IPS-NIHi7 (cell line): Measurements from ENCODE around the gene AVL9.

Source experiments
- DNase-seq: peaks from one replicate; pipeline ENCODE4 v3.0.0; 2012; ENCODE audit warnings: mixed read lengths; ENCODE audit errors: extremely low spot score

AVL9 gene

DNA sequence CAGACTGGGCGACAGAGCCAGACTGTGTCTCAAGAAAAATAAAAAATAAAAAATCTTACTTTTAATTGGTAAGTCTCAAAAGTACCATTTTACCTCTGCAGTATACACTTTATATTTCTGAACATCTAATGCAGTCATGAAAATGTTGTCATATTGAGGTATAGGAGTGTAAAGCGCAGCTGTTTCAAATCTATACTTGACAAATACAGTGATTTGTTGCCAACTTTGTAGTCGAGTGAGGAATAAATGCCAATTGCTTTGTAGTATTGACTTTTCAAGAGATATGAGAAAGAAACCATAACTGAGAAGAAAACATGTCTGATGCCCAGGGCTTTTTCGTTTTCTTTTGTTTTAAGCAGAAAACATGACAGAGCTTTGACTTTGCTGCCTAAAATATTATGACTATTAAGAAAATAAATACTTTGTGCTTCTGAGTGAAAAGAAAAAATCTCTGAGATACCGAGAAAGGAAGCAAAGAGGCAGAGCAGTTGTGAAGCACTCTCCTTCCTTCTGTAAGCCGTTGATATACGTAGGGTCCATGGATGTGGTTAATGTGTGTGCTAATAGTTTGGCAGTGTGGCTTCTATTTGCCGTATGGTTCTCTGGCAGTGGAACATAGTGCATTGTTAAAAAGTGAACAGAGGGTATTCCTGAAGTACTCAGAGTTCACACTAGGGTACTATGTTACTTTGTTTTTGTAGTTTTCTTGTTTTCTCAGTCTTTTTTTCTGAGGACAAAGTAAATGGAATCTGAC lies 38.2 kb downstream of the AVL9 start:
- no peak for DNase-seq

DNA sequence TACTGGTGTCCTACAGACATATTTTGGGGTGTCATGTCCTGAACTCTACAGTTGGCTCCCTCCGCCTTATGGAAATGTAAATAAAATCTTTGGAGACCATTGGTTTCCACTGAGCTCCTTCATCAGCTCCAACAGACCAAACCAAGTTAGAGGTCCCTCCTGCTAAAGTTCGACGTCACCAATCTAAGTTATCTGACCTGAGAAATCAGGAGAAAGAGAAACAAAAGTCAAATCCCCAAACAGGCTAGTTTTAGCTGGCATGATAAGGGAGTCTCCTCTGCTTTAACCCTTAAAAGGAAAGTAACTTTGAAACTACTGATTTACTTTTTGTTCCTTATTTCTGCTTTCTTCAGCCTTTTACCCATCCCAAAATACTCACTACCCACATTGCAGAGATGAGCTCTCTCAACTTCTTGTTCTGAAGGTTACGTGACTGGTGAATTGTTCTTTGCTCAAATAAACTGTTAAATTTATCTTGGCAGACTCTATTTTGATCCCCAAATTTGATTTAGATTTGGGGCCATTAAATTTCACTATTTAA lies 39.9 kb downstream of the AVL9 start:
- no peak for DNase-seq

DNA sequence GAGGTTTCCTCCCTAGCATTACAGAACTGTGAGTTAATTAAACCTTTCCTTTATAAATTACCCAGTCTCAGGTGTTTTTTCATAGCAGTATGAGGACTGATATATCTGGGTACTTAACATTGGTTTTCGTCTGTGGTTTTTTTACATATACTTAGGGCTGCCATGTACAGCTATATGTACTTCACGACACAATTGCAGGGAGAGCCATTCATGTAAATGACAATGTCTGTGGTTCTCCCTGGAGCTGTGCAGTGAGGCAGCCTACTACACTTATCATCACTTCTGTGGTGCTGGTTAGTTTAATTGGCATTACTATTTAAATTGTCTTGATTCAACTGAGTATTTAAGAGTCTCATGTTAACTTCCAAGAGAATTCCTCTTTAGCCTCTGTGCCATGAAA lies 40.7 kb downstream of the AVL9 start:
- no peak for DNase-seq

DNA sequence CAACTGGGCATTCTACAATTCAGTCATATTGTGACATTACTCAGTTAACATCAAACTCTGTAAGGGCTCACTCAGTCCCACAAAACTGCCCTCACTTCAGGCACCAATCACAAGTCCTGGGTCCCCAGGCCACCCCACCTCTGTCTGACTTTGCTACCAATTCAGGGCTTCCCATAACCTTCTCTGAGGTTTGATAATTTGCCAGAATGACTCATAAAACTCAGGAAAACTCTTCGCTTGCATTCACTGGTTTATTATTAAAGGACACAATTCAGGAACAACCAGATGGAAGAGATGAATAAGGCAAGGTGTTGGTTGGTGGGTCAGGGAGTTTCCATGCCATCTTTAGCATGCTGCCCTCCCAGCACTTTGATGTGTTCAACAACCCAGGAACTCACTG lies 41.3 kb downstream of the AVL9 start:
- no peak for DNase-seq

DNA sequence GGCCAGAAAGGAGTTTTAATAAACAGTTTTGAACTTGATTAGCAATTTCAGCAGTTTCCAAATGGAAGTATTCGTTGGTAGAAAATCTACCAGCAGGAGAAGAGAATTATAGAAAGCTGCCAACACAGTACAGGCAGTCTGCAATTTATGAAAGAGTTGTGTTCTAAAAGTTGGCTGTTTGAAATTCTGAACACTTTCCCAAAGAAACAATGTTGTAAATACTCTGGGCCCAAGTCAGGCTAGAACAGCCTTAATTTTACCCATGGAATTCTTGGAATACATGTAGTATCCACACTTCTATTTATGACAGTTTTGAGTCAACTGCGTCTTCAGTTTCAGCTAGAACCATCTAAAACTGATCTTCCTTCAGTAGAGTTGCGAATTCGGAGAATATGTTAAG lies 42.5 kb downstream of the AVL9 start:
- DNase-seq, result no peak

DNA sequence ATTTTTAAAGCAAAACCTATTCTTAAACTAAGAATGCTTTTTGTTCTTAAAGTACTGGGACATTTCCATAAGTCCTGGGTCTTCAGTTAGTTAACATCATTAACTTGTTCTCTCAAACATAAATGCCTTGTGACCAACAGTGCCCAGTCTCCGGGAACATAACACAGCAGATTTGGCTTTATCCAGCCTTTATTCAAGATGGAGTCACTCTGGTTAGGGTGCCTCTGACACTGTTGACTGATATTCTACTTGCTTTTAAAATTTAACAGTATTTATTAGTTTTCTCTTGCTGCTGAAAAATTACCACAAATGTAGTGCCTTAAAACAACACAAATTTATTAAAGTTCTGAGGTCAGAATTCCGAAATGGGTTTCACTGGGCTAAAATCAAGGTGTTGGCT lies 44.1 kb downstream of the AVL9 start:
- no peak for DNase-seq

DNA sequence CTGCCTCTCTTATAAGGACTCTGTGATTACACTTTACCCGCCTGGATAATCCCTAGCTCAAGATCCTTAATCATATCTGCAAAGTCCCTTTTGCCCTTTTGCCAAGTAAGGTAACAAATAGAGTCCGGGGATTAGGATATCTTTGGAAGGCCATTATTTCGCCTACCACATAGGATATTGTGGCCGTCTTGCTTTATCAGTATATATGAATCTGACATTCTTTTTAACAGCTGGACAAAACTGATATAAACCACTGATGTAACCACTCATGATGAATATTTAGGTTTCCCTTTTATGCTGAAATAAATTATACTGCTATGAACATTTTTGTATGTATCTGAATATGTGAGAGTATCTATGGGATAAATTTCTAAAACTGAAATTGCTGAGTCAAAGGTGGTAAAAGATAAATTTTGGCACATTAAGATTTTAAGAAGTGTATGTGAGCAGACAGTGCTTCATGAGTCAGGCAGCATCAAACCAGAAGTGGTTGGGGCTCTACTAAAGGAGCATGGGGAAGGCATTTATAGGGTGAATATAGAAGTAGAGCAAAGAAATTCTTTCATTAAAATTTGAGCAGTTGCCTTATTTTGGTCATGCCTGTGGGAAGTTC lies 44.7 kb downstream of the AVL9 start:
- no peak for DNase-seq

DNA sequence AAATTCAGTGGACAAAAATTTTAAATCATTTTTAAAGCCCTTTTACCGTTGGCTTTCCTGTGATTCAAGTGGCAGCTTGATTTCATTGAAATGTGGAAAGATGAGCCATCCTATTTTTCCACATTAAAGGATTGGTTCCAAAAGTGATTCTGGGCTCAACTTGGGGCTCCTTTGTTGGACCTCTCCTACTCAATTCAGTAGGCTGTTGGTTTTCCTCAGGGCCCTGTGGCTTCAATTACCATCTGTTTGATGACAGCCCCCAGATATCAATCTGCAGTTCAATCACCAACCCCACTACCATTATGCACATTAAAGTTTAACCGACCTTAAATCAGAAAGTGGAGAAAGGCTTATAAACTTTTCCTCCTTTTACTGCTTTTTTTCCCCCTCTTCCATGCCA lies 47.3 kb downstream of the AVL9 start:
- no peak for DNase-seq

DNA sequence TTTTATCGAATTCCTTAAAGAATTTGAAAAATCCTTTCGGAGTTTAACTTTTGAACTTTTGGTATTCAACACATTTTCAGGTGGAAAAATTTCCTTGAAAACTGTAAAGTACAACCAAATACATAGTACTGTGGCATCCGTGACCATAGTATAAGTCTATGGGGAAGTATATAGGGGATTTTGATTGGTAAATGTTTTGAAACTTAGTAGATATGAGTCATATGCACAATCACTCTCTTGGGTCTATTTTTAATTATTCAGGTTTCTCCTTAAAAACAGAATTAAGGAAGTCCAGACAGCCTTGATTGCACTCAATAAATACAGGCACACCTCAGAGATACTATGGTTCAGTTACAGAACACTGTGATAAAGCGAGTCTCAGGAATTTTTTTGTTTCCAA lies 64.2 kb downstream of the AVL9 start:
- DNase-seq, result no peak

DNA sequence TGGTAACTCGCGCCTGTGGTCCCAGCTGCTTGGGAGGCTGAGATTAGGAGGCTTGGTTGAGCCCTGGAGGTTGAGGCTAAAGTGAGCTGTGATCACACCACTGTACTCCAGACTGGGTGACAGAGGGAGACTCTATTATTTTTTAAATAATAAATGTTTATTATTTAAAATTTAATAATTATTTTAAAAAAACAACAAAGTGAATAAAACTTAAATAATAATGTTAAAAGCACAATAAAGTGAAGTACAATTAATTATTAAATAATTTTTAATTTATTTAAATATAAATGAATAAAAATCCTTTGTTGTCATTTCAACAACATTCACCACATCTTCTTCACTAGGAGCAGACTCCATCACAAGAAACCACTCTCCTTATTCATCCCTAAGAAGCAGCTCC lies 64.8 kb downstream of the AVL9 start:
- DNase-seq, result no peak

DNA sequence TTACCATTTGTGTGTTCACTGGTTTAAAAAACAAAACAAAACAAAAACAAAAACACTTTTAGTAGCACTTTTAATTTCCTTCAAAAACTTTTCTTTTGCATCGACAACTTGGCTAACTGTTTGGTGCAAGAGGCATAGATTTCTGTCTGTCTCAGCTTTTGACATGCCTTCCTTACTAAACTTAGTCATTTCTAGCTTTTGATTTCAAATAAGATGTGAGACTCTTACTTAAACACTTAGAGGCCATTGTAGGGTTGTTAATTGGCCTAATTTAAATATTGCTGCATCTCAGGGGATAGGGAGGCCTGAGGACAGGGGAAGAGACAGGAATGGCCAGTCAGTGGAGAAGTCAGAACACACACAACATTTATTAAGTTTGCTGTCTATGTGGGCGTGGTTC lies 66.3 kb downstream of the AVL9 start:
- DNase-seq, result no peak

DNA sequence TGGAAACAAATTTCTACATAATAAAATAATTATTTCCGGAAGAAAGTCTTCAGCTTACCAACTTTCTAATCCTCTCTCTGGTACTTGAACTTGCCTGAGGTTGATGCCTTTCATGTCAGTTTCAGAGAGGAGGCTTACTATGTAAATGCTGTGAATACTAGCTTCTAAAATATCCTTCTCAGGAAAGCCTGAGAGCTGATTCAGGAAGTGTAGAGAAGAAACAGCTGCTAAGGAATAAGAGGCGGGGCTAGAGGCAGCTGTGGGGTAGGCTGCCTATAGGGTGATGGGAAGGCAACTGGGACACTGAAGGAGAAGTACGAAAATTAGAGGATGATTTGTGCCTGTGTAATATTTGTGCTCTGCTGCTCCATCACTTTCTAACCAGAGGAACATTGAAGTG lies 69.3 kb downstream of the AVL9 start:
- DNase-seq, result no peak

DNA sequence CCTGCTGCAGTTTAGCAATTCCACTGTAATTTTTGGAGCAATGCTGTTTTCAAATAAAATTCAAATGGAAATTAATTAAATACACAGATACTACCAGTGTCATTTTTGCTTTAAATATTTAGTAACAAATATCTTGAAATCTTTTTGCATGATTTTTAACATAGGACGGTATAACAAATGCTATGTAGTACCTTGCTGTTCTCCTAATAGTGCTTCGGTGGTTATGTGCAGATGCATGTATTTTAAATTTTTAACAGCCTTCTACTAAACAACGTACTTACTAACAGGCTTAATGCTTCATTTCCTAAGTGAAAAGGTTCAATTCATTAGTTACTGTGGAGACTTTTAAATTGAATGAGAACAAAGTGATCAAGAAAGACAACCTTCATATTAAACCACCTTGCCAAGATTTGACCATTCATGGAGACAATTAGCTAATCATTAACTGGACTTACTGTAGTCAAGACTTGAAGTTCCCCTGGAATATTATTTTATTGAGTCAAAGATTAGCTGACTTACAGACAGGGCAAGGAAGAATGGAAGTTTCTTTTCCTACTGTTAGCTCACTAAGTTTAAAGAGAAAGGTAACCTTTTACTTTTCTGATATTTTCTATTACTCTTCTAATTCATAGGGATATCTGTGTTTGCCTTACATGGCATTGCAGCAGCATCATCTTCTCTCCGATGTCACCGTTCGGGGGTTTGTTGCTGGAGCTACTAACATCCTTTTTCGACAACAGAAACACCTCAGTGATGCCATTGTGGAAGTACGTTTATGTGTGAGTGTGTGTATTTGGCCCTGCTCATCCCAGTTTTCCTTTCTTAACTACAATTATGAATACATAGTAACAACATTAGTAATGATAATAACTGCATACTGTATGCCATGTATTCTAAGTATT lies 74.3 kb downstream of the AVL9 start:
- no peak for DNase-seq

DNA sequence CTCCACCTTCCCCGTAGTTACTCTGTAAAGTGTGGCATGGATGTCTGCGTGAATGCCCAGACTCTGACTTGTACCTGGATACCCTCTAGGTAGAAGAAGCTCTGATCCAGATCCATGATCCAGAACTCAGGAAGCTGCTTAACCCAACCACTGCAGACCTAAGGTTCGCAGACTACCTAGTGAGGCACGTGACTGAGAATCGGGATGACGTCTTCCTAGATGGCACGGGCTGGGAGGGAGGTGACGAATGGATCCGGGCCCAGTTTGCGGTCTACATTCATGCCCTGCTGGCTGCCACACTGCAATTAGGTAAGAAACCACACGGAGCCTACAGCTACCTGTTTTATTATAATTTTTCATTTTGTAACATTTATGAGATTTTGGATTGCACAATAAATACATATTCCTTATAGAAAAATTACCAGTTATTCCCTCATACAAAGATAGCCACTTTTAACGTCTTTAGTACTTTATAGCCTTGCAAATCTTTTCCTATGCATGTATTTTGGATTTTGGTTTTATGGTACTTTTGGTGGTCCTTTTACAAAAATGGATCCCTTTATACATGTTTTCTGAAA lies 77.9 kb downstream of the AVL9 start:
- no peak for DNase-seq

DNA sequence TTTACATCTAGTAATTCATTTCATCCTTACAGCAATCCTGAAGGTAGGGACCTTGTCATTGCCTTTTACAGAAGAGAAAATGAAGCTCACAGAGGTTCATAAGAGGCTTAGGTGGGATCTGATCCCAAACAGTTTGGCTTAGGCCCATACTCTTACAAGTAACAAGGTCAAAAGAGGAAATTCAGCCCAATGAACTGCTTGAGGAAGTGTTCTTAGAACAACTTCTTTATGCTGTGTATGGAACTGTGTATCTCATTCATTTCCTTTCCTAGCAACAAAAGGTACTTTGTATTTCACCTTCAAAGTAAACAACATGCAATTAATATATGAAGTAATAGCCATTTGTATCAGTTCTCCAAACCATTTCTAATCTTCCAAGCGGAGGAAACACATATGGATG lies 79.3 kb downstream of the AVL9 start:
- DNase-seq, result no peak

DNA sequence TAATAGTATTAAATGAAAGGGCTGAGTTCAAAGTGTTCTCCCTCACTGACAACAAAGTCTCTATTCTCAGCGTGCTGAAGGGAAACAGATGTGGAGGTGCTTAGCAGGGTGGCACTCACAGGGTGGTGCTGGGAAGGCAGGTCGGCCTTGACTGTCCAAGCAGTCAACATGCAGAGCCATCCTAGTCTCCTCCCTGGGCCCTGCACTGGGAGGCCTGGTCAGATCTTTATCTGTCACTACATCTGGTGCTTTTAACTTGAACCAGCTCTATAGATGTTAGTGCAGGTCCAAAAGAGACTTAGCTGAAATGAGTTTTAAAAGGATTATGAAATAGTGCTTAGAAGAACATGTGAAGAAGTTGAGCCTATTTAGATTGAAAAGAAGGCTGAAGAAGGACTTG lies 82.1 kb downstream of the AVL9 start:
- DNase-seq, result no peak

DNA sequence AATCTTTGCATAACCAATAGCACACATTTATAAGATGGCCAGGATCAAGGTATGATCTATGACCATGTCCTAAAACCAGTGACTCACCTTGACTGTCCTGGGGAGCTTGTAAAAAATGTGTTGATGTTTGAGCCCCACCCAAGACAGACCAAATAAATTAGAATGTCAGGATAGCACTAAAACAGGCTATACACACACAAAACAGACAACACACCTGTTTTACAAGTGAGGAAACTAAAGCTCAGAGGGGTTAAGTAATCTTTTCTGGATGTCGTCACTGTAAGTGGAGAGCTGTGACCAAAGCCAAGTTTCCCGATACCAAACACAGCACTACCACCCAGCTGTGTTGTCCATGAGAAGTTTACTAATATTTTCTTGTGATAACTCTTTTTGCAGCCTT lies 84.5 kb downstream of the AVL9 start:
- no peak for DNase-seq

DNA sequence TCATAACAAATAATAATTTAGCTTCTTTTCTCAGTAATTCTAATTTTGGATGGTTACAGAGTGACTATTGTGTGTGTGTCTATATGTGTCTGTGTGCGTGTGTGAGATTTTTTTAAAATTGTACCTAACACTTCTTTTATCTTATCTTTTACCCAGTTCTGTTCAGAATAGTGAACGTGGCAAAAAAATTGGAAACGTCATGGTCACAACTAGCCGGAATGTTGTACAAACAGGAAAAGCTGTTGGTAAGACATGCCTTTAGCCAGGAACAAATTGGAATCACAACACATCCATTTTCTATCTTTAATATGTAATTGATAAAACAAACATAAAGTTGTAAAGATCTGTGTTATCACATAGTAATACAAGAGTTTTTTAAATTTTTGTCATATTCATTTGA lies 85.4 kb downstream of the AVL9 start:
- DNase-seq, result no peak

DNA sequence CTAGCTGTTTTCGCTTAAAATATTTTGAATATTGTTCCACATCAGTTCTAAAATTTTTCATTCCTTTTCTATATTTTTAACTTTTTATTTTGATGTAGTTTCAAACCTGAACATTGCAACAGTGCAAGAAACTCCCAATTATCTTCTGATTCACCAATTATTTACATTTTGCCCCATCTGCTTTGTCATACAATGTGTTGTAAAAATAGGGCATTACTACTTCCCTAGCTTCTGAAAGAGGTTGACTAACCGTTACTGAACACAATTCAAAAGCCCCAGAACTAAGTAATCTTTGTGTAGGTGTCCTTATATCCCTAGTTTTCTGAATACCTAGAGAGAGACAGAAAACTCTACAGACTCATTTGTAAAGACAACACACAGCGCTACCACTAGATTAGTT lies 86.7 kb downstream of the AVL9 start:
- DNase-seq, result no peak

DNA sequence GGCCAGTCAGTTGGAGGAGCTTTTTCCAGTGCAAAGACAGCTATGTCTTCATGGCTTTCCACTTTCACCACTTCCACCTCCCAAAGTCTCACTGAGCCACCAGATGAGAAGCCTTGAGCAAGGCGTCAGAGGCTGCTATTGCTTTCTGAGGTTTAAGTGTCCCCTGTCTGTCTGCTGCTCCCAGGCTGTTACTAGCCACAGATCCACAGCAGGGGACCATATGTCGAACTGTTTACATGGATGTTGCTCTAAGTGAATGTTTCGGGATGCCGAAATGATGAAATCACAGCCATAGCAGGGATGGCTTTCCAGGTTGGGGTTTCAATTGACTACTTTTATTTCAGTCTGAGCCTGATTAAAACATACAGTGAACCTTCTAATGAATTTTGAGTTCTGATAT lies 88.5 kb downstream of the AVL9 start:
- DNase-seq, result no peak

DNA sequence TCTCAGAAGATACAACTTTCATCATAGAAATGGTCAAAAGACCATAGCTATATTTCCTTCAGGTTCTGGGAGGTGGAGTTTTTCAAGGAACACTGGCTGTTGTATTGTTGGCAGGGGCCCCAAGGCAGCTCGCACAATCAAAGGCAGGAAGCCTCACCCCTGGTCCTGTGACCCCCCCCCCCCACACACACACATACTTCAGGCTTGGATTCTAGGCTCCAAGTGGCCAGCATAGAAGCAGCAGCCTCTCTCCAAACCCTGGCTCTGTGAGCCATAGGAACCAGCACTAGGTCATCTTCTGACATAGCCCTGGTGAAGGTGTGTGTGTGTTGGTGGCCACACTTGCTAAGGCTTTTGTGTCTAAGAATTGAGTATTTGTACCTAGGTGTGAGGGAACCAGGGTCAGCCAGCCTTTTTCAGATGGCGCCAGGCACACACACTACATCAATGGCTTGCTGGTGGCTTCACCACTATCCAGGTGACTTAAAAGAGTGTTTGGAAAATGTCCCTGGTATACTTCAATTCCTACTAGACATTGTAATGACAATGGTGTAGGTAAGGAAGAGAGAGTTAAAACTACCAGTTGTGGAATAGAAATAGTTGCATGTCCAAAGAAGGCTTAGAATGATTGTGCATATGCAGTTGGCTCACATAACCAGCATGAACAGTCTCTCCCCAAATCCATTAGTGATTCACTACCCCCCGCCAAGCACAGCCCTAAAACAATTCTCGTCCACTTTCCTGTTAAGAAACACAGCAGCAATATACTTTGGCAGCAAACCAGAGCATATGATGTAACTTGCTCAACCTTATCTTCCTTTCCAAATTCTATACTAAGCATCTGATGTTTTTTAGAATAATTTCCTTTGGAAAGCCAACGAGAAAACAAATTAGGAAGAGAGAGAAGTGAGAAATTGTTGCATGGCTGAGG lies 91.3 kb downstream of the AVL9 start:
- DNase-seq, result no peak
